GM18498 (cell line): ENCODE data around the gene PHYHD1.
A peak's percentile ranks its signal among the peaks of the same experiment; 100 is the strongest.

Source experiments
- ATAC-seq: cut with Tn5 transposase; IDR thresholded peaks from one replicate; pipeline ENCODE4 v1.9.1; 2021; ENCODE audit warnings: mild to moderate bottlenecking, moderate library complexity; ENCODE audit not compliant: unreplicated experiment

The PHYHD1 gene

DNA sequence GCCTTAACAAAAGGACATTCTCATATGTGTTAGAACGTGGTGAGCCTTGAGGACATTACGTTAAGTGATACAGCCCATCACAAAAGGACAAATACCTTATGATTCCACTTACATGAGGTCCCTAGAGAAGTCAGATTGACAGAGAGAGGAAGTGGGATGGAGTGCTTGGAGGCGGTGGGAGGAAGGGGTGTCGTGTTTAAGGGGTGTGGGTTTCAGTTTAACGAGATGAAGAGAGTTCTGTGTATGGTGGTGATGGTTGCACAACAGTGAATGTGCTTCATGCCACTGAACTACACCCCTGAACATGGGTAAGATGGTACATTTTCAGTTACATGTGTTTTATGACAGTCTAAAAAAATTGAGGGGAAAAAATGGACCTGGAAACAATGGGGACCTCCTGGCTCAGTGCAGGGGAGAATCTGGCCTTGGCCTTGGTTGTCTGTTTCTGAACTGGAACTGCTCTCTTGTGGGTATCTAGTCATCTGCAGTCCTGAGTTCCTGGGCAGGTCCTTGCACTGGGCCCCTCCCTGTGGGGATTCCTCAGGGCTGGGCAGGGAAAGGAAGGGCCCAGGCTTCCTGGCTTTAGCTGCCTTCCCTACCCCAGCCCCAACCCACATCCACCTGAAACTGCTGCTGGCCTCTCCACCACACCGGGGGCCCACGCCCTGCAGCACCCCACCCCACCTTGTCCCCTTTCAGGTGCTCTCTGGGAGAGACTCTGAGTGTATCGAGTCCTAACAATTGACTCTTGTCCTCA, 21.0 kb upstream of the PHYHD1 start:
- no peak for ATAC-seq

DNA sequence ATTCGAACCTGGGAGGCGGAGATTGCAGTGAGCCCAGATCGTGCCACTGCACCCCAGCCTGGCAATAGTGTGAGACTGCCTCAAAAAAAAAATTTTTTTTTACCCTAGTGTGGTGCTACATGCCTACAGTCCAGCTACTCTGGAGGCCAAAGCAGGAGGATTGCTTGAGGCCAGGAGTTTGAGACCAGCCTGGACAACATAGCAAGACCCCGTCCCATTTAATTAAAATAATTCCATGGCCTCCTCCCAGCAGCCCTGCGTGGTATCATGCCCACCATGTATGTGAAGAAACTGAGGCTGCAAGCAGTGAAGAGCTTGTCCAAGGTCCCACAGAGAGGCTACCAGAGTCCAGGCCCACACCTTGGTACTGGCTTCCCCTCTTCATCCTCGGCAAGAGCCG, 19.4 kb upstream of the PHYHD1 start:
- ATAC-seq: no peak

DNA sequence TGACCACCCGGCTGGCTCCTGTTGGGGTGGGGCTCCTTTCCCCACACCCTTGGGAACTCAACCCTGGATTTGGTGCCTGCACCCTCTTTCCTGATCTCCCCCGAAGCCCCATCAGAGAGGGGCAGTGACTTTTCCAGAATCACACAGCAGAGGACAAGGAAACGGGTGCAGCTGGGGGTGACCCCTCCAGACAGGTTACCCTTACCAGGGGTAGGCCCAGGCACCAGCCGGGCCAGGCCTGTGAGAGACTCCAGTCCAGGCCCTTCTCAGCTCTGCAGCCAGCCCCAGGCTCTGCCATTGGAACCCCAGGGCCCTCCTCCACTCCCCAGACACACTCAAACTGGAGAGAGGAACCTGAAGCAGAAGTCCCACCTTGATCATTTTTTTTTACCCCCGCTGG, 19.0 kb upstream of the PHYHD1 start:
- ATAC-seq: peak; percentile 22

DNA sequence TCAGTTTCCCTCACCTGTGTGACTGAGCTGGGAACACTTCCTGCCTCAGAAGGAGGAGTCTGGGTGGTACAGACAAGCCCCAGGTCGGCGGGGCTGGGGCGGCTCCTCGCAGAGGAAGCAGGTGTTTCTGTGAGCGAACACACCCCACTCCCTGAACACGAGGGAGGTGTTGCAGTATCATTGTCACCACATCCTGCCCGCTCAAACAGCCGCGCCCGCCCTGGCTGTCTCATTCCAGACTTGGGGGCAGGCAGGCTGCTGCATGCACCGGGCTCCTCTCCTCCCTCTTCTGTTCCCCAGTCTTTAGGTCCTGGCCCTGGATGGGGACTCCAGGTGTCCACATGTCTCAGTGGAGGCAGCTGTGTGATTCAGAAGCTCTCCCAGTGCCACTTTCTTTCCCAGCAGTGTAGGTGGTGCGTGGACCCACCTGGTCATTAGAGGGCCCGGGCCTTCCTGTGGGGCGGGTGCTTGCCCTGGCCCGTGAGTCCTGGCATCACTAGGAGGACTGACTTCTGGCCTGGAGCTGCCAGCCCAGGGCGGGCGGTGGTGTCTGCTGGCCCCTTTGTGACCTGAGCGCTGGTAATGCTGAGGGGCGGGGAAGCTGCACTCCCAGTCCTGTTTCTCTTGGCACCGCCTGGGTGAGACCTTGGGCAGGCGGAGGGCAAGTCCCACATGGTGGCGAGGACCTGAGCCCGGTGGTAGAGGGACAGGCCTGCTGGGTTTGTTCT, 18.3 kb upstream of the PHYHD1 start:
- peak; percentile 92 for ATAC-seq

DNA sequence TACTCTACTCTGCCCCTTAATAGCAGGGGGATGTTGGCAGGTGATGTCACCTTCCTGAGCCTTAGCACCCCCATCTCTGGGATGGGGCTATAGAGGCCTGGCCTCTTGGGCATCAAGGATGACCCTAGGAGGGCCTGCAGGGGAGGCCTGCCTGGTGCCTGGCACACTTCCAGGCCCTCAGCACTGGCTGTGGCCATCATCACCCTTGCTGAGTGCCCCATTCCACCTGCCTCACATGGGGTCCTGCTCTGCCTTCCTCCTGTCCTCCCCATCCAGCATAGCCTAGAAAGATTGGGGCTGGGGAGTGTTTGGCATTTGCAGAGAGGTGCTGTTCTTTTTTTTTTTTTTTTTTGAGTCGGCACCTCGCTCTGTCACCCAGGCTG, 17.7 kb upstream of the PHYHD1 start:
- no peak for ATAC-seq

DNA sequence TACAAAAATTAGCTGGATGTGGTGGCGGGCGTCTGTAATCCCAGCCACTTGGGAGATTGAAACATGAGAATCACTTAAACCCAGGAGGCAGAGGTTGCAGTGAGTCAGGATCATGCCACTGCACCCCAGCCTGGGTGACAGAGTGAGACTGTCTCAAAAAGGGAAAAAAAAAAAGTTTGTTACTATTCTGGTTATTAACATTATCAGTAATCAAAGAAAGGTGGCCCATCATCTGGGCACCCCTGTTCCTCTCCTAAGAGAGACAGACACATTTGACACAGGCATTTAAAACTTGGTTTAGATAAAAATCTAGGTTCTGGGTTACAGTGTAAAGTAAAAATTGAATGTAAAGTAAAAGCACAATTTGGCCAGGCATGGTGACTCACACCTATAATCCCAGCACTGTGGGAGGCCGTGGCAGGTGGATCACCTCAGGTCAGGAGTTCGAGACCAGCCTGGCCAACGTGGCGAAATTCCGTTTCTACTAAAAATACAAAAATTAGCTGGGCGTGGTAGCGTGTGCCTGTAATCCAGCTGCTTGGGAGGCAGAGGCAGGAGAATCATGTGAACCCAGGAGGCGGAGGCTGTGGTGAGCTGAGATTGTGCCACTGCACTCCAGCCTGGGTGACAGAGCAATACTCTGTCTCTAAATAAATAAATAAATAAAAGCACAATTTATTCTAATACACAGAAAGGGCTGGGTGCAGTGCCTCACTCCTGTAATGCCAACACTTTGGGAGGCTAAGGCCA, 16.7 kb upstream of the PHYHD1 start:
- no peak for ATAC-seq

DNA sequence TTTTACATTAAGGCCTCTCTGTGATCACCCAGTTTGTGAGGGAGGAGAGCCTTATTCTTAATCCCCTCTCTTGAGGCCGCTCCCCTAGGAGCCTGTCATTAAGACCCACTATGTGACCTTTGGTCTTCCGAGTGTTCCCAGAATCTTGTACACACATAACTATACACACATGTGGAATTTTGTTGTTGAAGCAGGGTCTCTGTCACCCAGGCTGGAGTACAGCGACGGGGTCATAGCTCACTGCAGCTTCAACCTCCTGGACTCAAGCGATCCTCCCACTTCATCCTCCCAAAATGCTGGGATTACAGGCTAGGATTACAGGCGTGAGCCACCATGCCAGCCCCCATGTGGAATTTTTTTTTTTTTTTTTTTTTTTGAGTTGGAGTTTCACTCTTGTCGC, 14.8 kb upstream of the PHYHD1 start:
- no peak for ATAC-seq

DNA sequence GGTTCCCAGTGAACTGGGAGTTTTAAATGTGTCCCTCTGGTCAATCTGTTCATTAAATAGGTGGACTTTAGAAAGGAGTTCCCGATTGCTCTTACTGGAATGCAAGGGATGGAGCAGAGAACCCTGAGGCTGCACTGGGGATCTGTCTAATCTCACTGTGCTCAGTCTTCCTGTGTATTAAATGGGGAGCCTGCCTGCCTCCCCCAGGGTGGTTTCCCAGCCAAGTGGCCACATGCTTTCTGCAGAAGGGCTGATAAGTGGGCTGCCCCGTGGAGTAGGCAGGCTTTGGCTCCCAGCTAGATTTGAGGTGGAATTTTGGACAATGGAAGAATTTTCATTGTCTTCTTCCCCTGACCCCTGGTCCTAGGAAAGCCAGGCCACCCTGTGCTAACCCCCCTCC, 14.0 kb upstream of the PHYHD1 start:
- no peak for ATAC-seq

DNA sequence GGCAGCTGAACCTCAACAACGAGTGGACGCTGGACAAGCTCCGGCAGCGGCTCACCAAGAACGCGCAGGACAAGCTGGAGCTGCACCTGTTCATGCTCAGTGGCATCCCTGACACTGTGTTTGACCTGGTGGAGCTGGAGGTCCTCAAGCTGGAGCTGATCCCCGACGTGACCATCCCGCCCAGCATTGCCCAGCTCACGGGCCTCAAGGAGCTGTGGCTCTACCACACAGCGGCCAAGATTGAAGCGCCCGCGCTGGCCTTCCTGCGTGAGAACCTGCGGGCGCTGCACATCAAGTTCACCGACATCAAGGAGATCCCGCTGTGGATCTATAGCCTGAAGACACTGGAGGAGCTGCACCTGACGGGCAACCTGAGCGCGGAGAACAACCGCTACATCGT, 12.4 kb upstream of the PHYHD1 start:
- no peak for ATAC-seq

DNA sequence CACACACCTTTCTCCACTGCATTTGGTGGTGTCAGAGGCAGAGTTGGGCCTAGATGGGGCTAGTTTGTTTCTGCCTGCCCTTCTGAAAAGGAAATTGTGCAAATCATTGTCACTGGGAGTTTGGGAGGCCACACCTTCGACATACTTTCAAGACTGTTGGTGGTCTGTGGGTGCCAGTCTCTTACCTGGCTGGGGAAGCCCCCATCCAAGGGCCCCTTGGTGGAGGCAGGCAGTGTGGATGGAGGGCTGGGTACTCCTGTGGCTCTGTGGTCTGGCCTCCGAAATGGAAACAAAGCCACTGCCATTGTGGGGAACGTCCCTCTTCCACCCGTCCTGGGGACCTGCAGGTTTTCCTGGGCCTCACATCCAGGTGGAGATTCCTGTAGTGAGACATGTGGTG, 10.9 kb upstream of the PHYHD1 start:
- ATAC-seq: no peak

DNA sequence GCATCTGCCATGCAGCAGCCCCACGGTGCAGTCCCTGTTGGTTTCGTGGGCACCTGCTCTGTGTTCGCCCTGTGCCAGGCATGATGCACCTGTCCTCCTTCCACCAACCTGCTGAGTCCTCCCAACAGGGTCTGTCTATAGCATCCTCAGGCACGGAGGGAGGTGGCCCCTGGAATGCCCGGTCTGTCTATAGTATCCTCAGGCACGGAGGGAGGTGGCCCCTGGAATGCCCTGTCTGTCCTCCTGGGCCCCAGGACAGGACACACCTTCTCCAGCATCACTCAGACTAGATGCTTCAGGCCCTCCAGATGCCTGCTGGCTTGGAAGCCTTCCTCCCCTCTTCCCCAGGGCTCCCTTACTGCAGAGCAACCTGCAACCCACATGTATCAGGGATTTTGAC, 9.9 kb upstream of the PHYHD1 start:
- ATAC-seq: no peak

DNA sequence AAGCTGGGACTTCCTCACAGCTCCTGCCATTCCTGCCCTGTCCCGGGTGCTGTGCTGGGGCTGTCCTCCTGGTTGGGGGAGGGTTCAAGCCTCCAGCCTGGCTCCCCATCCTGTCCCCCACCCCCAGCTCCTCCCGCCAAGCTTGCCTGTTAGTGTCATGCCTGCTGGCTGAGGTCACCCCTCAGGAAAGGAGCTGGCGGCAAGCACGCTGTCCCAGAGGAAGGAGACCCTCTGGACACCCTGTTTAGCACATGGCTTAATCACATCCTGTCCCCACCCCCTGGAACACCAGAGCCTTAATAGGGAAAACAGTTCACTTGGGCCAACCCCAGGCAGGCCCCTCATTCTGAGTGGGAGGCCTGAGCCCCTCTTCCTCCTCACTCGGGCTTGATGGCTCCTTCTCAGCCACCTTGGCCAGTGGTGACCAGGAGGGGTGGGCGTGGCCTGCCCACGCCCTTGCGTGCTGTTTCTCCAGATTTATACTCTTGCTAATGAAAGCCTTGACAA, 9.2 kb upstream of the PHYHD1 start:
- no peak for ATAC-seq

DNA sequence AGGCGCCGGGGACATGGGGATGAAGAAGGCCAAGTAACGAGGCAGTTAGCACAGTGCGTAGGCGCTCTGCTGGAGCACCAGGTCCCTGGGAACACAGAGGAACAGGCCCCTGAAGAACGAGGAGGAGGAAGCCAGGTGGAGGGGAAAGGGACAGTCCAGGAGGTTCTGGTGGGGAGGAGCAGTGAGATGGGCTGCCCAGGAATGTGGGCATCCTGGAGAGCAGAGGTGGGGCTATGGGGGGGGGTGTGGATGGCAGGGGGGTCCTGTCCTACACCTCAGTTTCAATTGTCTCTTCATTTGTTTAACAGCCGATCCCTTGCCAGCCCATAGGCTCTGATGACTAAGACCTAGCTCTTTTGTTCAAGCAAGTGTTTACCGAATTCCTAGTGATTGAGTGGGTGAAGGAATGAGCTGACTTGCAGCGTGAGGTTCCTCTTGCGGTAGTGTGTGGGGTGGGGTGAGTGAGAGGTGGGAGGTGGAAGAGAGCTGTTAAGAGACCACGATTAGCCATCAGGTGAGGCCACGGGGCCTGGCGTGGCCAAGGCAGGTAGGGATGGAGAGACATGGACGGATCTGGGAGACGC, 8.4 kb upstream of the PHYHD1 start:
- ATAC-seq: no peak

DNA sequence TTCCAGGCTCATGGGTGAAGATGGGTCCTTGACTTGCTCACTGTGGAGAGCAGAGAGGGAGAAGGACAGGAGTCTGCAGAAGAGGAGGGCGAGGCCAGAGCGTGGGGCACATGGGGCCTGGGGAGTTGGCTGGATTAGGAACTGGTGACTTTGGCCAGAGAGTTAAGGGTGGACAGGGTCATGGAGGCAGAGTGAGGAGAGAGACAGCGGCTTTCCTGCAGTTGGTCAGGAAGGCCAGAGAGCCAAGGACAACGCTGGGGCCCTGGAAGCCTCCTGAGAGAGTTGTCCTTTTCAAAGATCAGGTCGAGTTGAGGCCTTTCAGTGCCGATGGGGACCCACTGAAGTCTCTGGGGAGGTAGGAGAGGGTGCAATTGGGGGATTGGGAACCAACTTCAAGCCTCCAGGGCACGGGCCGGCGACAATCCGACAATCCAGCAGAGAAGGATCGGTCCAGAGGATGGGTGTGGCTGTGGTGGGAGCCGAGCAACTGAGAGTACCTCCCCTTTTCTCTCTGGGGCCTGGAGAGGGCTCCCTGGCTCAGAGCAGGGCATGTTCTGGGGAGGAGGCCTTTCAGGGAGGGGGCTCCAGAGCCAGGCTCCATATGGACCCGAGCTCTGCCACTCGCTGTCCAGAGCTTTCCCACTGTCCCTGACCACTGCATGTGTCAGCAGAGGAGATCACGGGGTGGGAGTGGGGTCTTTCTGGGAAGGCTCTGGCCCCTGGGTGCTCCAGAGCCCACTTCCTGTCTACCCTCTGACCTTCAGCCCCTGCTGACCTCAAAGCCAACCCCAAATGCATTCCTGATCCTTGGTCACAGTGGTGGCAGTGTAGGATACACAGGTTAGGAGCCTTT, 7.5 kb upstream of the PHYHD1 start:
- no peak for ATAC-seq

DNA sequence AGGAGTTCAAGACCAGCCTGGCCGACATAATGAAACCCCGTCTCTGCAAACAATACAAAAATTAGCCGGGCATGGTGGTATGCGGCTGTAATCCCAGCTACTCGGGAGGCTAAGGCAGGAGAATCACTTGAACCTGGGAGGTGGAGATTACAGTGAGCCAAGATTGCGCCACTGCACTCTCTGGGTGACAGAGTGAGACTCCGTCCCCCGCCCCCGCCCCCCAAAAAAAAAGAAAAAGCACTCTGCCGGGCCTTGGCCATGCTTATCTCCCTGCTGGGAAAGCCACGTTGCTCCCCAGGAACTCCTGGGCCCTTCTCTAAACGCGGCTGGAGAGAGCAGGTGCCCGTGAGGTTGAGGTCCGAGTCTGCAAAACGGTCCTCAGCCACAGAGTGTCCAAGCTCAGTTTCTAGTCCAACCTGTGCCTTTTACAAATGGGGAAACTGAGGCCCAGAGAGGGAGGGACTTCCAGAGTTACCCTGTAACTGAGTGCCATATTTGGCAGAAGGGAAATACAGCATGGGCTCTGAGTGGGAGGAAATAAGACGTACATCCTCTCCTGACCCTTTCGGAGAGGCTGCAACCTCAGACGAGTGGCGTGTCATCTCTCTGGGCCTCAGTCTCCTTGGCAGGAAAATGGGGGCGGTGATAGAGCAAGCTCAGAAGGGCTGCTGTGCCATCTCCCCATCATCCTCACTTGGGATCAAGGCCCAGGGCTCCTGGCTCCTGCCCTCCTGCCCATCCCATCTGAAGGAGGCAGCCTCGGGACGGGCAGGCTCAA, 6.6 kb upstream of the PHYHD1 start:
- ATAC-seq: no peak

DNA sequence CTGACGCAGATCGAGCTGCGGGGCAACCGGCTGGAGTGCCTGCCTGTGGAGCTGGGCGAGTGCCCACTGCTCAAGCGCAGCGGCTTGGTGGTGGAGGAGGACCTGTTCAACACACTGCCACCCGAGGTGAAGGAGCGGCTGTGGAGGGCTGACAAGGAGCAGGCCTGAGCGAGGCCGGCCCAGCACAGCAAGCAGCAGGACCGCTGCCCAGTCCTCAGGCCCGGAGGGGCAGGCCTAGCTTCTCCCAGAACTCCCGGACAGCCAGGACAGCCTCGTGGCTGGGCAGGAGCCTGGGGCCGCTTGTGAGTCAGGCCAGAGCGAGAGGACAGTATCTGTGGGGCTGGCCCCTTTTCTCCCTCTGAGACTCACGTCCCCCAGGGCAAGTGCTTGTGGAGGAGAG, 4.6 kb upstream of the PHYHD1 start:
- ATAC-seq: no peak

DNA sequence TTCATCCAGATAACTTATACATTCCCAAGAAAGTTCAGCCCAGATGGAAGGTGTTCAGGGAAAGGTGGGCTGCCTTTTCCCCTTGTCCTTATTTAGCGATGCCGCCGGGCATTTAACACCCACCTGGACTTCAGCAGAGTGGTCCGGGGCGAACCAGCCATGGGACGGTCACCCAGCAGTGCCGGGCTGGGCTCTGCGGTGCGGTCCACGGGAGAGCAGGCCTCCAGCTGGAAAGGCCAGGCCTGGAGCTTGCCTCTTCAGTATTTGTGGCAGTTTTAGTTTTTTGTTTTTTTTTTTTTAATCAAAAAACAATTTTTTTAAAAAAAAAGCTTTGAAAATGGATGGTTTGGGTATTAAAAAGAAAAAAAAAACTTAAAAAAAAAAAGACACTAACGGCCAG, 4.0 kb upstream of the PHYHD1 start:
- ATAC-seq: no peak

DNA sequence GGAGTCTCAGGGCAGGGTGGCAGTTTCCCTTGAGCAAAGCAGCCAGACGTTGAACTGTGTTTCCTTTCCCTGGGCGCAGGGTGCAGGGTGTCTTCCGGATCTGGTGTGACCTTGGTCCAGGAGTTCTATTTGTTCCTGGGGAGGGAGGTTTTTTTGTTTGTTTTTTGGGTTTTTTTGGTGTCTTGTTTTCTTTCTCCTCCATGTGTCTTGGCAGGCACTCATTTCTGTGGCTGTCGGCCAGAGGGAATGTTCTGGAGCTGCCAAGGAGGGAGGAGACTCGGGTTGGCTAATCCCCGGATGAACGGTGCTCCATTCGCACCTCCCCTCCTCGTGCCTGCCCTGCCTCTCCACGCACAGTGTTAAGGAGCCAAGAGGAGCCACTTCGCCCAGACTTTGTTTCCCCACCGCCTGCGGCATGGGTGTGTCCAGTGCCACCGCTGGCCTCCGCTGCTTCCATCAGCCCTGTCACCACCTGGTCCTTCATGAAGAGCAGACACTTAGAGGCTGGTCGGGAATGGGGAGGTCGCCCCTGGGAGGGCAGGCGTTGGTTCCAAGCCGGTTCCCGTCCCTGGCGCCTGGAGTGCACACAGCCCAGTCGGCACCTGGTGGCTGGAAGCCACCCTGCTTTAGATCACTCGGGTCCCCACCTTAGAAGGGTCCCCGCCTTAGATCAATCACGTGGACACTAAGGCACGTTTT, 3.5 kb upstream of the PHYHD1 start:
- no peak for ATAC-seq

DNA sequence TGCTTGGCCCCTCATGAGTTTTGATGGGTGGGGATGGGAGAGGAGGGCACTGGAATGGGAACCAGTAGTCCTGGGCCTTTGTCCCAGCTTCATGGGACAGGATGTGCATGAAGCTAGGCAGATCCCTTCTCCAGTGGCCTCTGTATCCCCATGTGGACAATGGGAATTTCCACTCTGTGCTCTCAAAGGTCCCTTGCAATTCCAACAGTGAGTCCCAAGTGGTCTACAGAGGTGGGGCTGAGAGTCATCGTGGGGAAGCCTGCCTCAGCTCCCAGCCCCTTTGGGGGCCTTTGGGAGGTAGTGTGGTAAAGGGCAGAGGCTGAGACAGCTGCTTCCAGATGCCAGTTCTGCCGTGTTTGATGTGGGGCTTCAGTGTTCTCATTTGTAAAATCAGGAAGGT, 1.9 kb upstream of the PHYHD1 start:
- no peak for ATAC-seq
